RKO (cell line): ENCODE data around the gene TFAP2C.

ENCODE experiments used
- DNase-seq: peaks from one replicate; pipeline ENCODE4 v3.0.0-alpha.2; 2016; ENCODE audit warnings: low spot score

The TFAP2C gene

GRCh38 chr20:56628873-56629463 lies at the start of gene TFAP2C:
TSS of gene TFAP2C (plus strand) at chr20:56629306. CDS start at chr20:56629545, 239 bp downstream.
- peak; percentile 80 for DNase-seq

- no peak for DNase-seq
These were observed 48.9 kb upstream of the TFAP2C start for GRCh38 chr20:56580226-56580625.

- no peak for DNase-seq
These were observed 47.4 kb upstream of the TFAP2C start for GRCh38 chr20:56581701-56582100.

- no peak for DNase-seq
These were observed 46.6 kb upstream of the TFAP2C start for GRCh38 chr20:56582542-56582941.

GRCh38 chr20:56584916-56585315 lies 44.2 kb upstream of the TFAP2C start:
- DNase-seq, result no peak

- DNase-seq, result no peak
These were observed 41.6 kb upstream of the TFAP2C start for GRCh38 chr20:56587307-56588041.

GRCh38 chr20:56588996-56589395 lies 40.1 kb upstream of the TFAP2C start:
- DNase-seq, result no peak

- no peak for DNase-seq
These were observed 39.5 kb upstream of the TFAP2C start for GRCh38 chr20:56589633-56590032.

GRCh38 chr20:56590888-56591287 lies 38.2 kb upstream of the TFAP2C start:
- no peak for DNase-seq

- no peak for DNase-seq
These were observed 36.9 kb upstream of the TFAP2C start for GRCh38 chr20:56592211-56592610.

- no peak for DNase-seq
These were observed 36.3 kb upstream of the TFAP2C start for GRCh38 chr20:56592817-56593216.

- DNase-seq, result no peak
These were observed 33.2 kb upstream of the TFAP2C start for GRCh38 chr20:56595746-56596475.

GRCh38 chr20:56601166-56601565 lies 27.9 kb upstream of the TFAP2C start:
- DNase-seq, result no peak

GRCh38 chr20:56604673-56605072 lies 24.4 kb upstream of the TFAP2C start:
- no peak for DNase-seq

GRCh38 chr20:56605261-56605996 lies 23.7 kb upstream of the TFAP2C start:
- DNase-seq, result no peak

GRCh38 chr20:56606174-56606945 lies 22.7 kb upstream of the TFAP2C start:
- DNase-seq, result no peak

- no peak for DNase-seq
These were observed 21.9 kb upstream of the TFAP2C start for GRCh38 chr20:56607061-56607704.

- no peak for DNase-seq
These were observed 20.7 kb upstream of the TFAP2C start for GRCh38 chr20:56608376-56608775.

GRCh38 chr20:56609321-56609720 lies 19.8 kb upstream of the TFAP2C start:
- no peak for DNase-seq

- no peak for DNase-seq
These were observed 19.0 kb upstream of the TFAP2C start for GRCh38 chr20:56610098-56610497.

GRCh38 chr20:56614196-56614595 lies 14.9 kb upstream of the TFAP2C start:
- no peak for DNase-seq
